Spleen (tissue), 11 donors: Measurements from ENCODE around the gene ZNRF2. TPM values are rescaled to one million over a fixed set of nuclear protein-coding genes. Genes with fewer than 3 reads are reported as not detected.
A peak's percentile ranks its signal among the peaks of the same experiment; 100 is the strongest.

Experiments
- DNase-seq: peaks from one replicate; pipeline ENCODE4 v3.0.0-alpha.2; 2020
- H3K27ac ChIP-seq, 8 donors: fragments of 200-600 bp; sonication (generic) in 7 of 8; 1 replicate in 4 of 8; 2 replicates in 4 of 8; pipeline versions ENCODE4 v1.5.0 to v1.8.0; 2016 to 2021; ENCODE audit warnings: inconsistent platforms in 4 of 8, mild to moderate bottlenecking in 4 of 8, moderate library complexity in 1 of 8
- H3K27me3 ChIP-seq, 7 donors: fragments of 200-600 bp; sonication (generic) in 6 of 7; replicated peaks in 1 of 7; 1 replicate in 4 of 7; 2 replicates in 3 of 7; pipeline versions ENCODE4 v1.5.0 to v1.8.0; 2016 to 2021; ENCODE audit warnings: inconsistent platforms in 3 of 7, mild to moderate bottlenecking in 1 of 7
- H3K36me3 ChIP-seq, 6 donors: fragments of 200-600 bp; sonication (generic) in 5 of 6; 1 replicate in 4 of 6; 2 replicates in 2 of 6; pipeline versions ENCODE4 v1.5.0 to v1.8.0; 2016 to 2021; ENCODE audit warnings: inconsistent platforms in 2 of 6
- H3K4me1 ChIP-seq, 6 donors: fragments of 200-600 bp; sonication (generic) in 5 of 6; 1 replicate in 3 of 6; 2 replicates in 3 of 6; pipeline versions ENCODE4 v1.5.0 to v1.8.0; 2016 to 2021; ENCODE audit warnings: inconsistent platforms in 3 of 6
- H3K4me3 ChIP-seq, 8 donors: fragments of 200-600 bp; sonication (generic) in 7 of 8; 1 replicate in 4 of 8; 2 replicates in 4 of 8; pipeline versions ENCODE4 v1.5.0 to v1.8.0; 2016 to 2021; ENCODE audit warnings: inconsistent platforms in 4 of 8, mild to moderate bottlenecking in 4 of 8, moderate library complexity in 2 of 8
- H3K9me3 ChIP-seq, 8 donors: fragments of 200-600 bp; sonication (generic) in 7 of 8; 1 replicate in 4 of 8; 2 replicates in 4 of 8; pipeline versions ENCODE4 v1.5.0 to v1.8.0; 2016 to 2021; ENCODE audit warnings: inconsistent platforms in 4 of 8
- POLR2A ChIP-seq, 3 donors: fragments of 450-650 bp; IDR thresholded peaks; one replicate each; pipeline ENCODE4 v1.5.1; 2017; ENCODE audit warnings: antibody characterized with exemption in 3 of 3, mild to moderate bottlenecking in 1 of 3
- POLR2AphosphoS5 ChIP-seq, 3 donors: sonication (generic); formaldehyde crosslinking; IDR thresholded peaks; one replicate each; pipeline ENCODE4 v1.5.1; 2017; ENCODE audit warnings: antibody characterized with exemption in 3 of 3
- WGBS, 5 donors: extraction: QIAGEN DNeasy Blood & Tissue Kit in 3 of 5; methylation state at CpG; one replicate each; pipeline versions ENCODE4 v1.1.5 to v1.1.7; 2013 to 2018; 5-methylcytosine and 5-hydroxymethylcytosine counted together
- intact Hi-C: fragments of 100-400 bp; cut with DNase I; formaldehyde crosslinking; loops from one replicate; pipeline ENCODE4 v1.15.0; 2023; ENCODE audit warnings: low total_unique reads
- polyA plus RNA-seq, 3 donors: library from polyadenylated mRNA; stranded (reverse); fragments of 200-250 nt; gene quantifications; one replicate each; pipeline ENCODE4 v1.2.1, GENCODE V29; 2013
- total RNA-seq, 7 donors: library from RNA; depleted of rRNA in 3 of 7; stranded (reverse); fragments of >200 nt in 3 of 7; fragmentation: NEBNext Ultra II Directional in 4 of 7; extraction: Animal tissue kit (Norgen Biotek cat#: 25700) in 4 of 7; gene quantifications; one replicate each; pipeline versions ENCODE4 v1.1.0 to v1.2.1, GENCODE V29; 2016 to 2021
- TF ChIP-seq, protein P1 (sequence below), 11 experiments: fragments of 200-600 bp in 7 of 11; fragments of 450-650 bp in 4 of 11; sonication (generic) in 4 of 11; IDR thresholded peaks in 8 of 11; conservative IDR thresholded peaks in 3 of 11; 1 replicate in 7 of 11; 2 replicates in 4 of 11; pipeline versions ENCODE4 v1.4.0 to v1.8.0; 2016 to 2021; ENCODE audit warnings: antibody characterized with exemption in 11 of 11, inconsistent platforms in 4 of 11, mild to moderate bottlenecking in 1 of 11
- donor health status: healthy with polysubstance abuse.
- donor health status: DM: no; HTN: no; CAD: no; lungs with moderate emphysema.
- donor health status: DM: no; HTN: no; CAD: no.
- donor health status: Bipolar disorder and iron deficiency.
- donor health status: healthy.
- donor health status: DM: no; HTN: no; CAD: no.
- donor health status: DM: yes; HTN: yes; CAD: no.

The ZNRF2 gene
- total and polyA plus RNA-seq, 10 donors: 6.8 to 42.5 (median 28.5) TPM

DNA sequence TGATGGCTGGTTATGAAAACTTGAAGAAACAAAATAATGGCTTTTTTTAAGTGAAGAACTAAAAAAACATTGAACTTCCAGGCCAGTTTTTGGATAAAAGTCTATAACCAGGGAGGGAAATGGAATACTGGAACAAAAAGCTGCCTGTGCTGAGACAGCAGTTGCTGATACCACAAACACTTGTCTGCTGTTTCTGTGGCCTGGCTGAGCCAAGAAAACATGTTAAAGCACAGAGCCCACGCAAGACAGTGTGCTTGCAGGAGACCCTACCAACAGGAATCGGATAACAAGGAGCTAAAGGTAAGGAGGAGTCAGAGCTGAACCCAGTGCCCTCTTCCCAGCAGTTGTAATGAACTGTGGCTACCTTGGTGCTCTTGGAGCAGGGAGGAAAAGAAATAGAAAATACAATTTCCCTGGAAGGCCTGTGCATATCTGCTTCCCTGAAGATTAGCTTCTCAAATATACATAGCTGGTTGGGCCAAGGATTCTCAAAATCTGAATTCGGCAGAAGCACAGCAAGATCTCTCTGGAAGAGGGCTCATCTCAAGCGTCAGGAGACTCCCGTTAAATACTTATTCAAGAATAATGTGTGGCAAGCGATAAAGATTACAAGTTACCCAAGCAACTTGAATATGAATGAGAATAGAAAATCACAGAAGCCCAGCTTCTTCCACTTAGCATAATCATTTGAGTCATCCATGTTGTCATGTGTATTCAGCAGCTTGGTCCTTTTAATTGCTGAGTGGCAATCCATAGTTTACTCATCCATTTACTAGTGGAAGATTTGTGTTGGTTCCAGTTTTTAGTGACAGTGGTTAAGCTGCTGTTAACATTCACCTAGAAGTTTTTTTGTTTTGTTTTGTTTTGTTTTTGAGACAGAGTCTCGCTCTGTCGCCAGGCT is 106.6 kb downstream of the ZNRF2 start:
- H3K27ac ChIP-seq: peak overlapping the region in 1 of 8 donors; percentile 4
- peak in 1 of 3 donors; percentile 33 for TF ChIP-seq POLR2AphosphoS5 (IDR thresholded peaks at IDR 0.05)
- TF ChIP-seq, protein P1, sequence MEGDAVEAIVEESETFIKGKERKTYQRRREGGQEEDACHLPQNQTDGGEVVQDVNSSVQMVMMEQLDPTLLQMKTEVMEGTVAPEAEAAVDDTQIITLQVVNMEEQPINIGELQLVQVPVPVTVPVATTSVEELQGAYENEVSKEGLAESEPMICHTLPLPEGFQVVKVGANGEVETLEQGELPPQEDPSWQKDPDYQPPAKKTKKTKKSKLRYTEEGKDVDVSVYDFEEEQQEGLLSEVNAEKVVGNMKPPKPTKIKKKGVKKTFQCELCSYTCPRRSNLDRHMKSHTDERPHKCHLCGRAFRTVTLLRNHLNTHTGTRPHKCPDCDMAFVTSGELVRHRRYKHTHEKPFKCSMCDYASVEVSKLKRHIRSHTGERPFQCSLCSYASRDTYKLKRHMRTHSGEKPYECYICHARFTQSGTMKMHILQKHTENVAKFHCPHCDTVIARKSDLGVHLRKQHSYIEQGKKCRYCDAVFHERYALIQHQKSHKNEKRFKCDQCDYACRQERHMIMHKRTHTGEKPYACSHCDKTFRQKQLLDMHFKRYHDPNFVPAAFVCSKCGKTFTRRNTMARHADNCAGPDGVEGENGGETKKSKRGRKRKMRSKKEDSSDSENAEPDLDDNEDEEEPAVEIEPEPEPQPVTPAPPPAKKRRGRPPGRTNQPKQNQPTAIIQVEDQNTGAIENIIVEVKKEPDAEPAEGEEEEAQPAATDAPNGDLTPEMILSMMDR (IDR thresholded peaks at IDR 0.05 in 8 of 11, conservative IDR thresholded peaks at IDR 0.05 in 3 of 11): no peak
- no peaks in the 10 kb centered on the region for H3K9me3 ChIP-seq
- no peak for DNase-seq
- intact Hi-C loops: no loop called here
- WGBS, 5 donors: 92 to 97% (median 95%) methylated on average over 8 of the region's 8 CpGs
- H3K27me3 ChIP-seq: no peaks in the 10 kb centered on the region
- no peak overlapping the region for H3K4me3 ChIP-seq
- peaks cover 0 to 16% (median 4%) of the 10 kb centered on the region in 6 donors for H3K4me1 ChIP-seq
- H3K36me3 ChIP-seq: peaks cover 0 to 12% (median 0%) of the 10 kb centered on the region in 6 donors

DNA sequence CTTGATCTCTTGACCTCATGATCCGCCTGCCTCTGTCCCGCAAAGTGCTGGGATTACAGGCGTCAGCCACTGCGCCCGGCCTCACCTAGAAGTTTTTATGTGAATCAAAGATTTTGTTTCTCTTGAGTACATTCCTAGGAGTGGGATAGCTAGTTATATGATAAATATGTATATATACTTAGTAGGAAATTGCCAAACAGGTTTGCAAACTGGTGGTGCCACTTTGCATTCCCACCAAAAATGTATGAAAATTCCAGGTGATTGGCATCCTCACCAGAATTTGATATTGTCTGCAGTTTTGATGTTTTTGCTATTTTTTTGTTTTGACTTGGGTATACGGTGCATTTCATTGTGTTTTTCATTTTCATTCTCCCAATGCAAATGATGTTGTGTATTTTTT is 107.4 kb downstream of the ZNRF2 start:
- Histone ChIP-seq H3K27me3 (no peaks in the 10 kb centered on the region), H3K4me1 (peaks cover 0 to 16% (median 4%) of the 10 kb centered on the region in 6 donors), H3K4me3 (no peak overlapping the region), H3K27ac (no peak overlapping the region), H3K9me3 (no peaks in the 10 kb centered on the region), H3K36me3 (peaks cover 0 to 12% (median 0%) of the 10 kb centered on the region in 6 donors)
- 98 to 99% (median 98%) methylated on average over 6 of the region's 6 CpGs for WGBS, 5 donors
- intact Hi-C loops: no loop called here
- TF ChIP-seq POLR2A (IDR thresholded peaks at IDR 0.05) (no peak), POLR2AphosphoS5 (IDR thresholded peaks at IDR 0.05) (no peak)
- TF ChIP-seq, protein P1 (IDR thresholded peaks at IDR 0.05 in 8 of 11, conservative IDR thresholded peaks at IDR 0.05 in 3 of 11): no peak
- no peak for DNase-seq

GRCh38 chr7:30395676-30396075 is 111.3 kb downstream of the ZNRF2 start:
- intact Hi-C loops: no loop called here
- H3K4me1 ChIP-seq: peaks cover 0 to 3% (median 0%) of the 10 kb centered on the region in 6 donors
- TF ChIP-seq POLR2AphosphoS5 (IDR thresholded peaks at IDR 0.05) (no peak), POLR2A (IDR thresholded peaks at IDR 0.05) (no peak)
- TF ChIP-seq, protein P1 (IDR thresholded peaks at IDR 0.05 in 8 of 11, conservative IDR thresholded peaks at IDR 0.05 in 3 of 11): no peak
- no peak overlapping the region for H3K27ac ChIP-seq
- H3K9me3 ChIP-seq: no peaks in the 10 kb centered on the region
- H3K36me3 ChIP-seq: no peaks in the 10 kb centered on the region
- no peak for DNase-seq
- no peak overlapping the region for H3K4me3 ChIP-seq
- WGBS, 5 donors: 96 to 99% (median 98%) methylated on average over 4 of the region's 4 CpGs
- no peaks in the 10 kb centered on the region for H3K27me3 ChIP-seq

GRCh38 chr7:30396389-30396788 is 112.0 kb downstream of the ZNRF2 start:
- 68 to 74% (median 70%) methylated on average over 7 of the region's 7 CpGs for WGBS, 5 donors
- H3K4me3 ChIP-seq: no peak overlapping the region
- TF ChIP-seq, protein P1 (IDR thresholded peaks at IDR 0.05 in 8 of 11, conservative IDR thresholded peaks at IDR 0.05 in 3 of 11): peak in 3 of 11 experiments; percentile 22 to 37 (median 24)
- TF ChIP-seq POLR2A (IDR thresholded peaks at IDR 0.05) (no peak), POLR2AphosphoS5 (IDR thresholded peaks at IDR 0.05) (no peak)

More at GRCh38 chr7:30396389-30396788, 112.0 kb downstream of the ZNRF2 start:
- no peaks in the 10 kb centered on the region for H3K27me3 ChIP-seq
- no peaks in the 10 kb centered on the region for H3K9me3 ChIP-seq
- H3K27ac ChIP-seq: no peak overlapping the region
- no peaks in the 10 kb centered on the region for H3K4me1 ChIP-seq
- intact Hi-C loops: no loop called here
- no peak for DNase-seq
- no peaks in the 10 kb centered on the region for H3K36me3 ChIP-seq
